IMR-90 (cell line): ENCODE measurements around the gene SPTY2D1.
"Not testable (repeated sequence)": the region's sequence is repeated elsewhere in the genome, so short reads cannot be mapped to it uniquely, and the experiment has no call there.

Experiments used
- CTCF ChIP-seq: conservative IDR thresholded peaks from 2 replicates; pipeline ENCODE4 v1.5.1; 2012; ENCODE audit warnings: mild to moderate bottlenecking, low read depth, low read length, improper control_type of control experiment
- MAFK ChIP-seq: IDR thresholded peaks from 2 replicates; pipeline ENCODE4 v1.6.1; 2012; ENCODE audit warnings: low read depth, low read length, improper control_type of control experiment
- MAZ ChIP-seq: IDR thresholded peaks from 2 replicates; pipeline ENCODE4 v1.6.1; 2012; ENCODE audit warnings: low read depth, mild to moderate bottlenecking, low read length, improper control_type of control experiment, moderate library complexity, borderline replicate concordance
- MXI1 ChIP-seq: IDR thresholded peaks from 2 replicates; pipeline ENCODE4 v1.6.1; 2012; ENCODE audit warnings: low read depth, mild to moderate bottlenecking, low read length, moderate library complexity, borderline replicate concordance
- POLR2A ChIP-seq: IDR thresholded peaks from 2 replicates; pipeline ENCODE4 v1.6.1; 2012; ENCODE audit warnings: mild to moderate bottlenecking, low read depth, low read length
- RAD21 ChIP-seq: IDR thresholded peaks from 2 replicates; pipeline ENCODE4 v1.6.1; 2012; ENCODE audit warnings: low read length, improper control_type of control experiment
- SMC3 ChIP-seq: fragments of 150-350 bp; IDR thresholded peaks from 2 replicates; pipeline ENCODE4 v1.6.1; 2016; ENCODE audit warnings: low read depth, mild to moderate bottlenecking, antibody characterized with exemption, low read length, moderate library complexity
- USF2 ChIP-seq: fragments of 150-350 bp; IDR thresholded peaks from 2 replicates; pipeline ENCODE4 v1.6.1; 2017; ENCODE audit warnings: mild to moderate bottlenecking, antibody characterized with exemption, low read length, low read depth

GRCh38 chr11:18594088-18594487 is 40.1 kb downstream of the SPTY2D1 start:
- TF ChIP-seq CTCF, SMC3, MAZ, MAFK, RAD21, MXI1, USF2, POLR2A: not testable (repeated sequence)
